Activated CD4-positive, CD25-positive, alpha-beta regulatory T cell treated with anti-CD3 and anti-CD28 coated beads, Interleukin-2, amount 50 U/mL, for 72 hours (primary cell): ENCODE results near the gene ZBTB7C.

Experiments
- DNase-seq: peaks from one replicate; pipeline ENCODE4 v3.0.0; 2021

Gene ZBTB7C

GRCh38 chr18:48106976-48107781 is 302.0 kb downstream of the ZBTB7C start:
- no peak for DNase-seq

DNA sequence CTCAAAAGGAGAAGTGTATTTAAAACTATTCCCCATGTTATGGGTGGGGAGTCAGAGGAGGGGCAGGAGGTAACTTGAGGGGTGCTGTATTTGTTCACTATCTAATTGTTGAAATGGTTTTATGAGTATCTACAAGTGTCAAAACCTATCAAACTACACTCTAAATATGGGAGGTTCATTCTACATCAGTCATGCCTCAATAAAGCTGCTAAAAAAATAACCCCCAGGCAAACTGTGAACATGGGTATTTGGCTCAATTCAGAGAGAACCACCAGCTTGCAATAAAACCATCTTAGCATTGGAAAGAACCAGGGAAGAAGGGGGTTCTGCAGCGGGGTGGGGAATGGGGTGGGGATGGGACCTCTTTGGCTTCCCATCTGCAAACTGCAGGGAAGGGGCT is 302.7 kb downstream of the ZBTB7C start:
- DNase-seq, result no peak

DNA sequence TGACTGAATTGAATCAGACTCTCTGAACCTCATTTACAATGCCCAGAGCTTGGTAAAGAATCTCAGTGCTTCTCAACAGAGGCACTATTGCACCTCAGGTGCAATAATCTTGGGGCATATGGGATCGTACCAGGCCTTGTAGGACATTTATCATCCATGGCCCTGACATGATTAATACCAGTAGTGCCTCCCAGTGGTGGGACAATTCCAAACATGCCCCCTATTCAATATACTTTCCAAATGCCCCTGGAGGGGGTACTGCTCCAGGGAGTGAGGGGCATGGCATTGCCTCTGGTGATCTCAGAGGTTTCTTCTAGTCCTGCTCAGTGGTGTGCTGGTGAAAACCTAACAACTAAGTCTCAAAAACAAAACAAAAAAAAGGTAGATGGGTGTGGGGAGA is 303.9 kb downstream of the ZBTB7C start:
- DNase-seq, result no peak

DNA sequence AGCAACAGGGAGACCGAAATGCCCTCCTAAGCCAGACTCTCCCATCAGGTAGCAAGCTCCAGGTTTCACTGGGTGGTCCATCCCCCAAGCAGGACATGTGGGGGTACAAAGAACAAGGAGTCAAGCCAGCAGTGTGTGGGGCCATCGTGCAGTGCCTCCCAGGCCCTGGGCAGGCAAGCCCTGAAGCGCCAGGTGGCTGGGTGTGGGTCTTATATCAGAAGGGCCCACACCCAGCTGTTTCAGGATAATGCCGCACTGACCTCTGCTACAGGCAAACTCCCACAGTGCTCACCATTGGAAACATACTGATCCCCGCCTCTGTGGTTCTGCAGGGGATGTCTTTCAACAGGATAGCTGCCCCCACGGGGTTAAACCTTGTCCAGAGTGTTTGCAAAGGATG is 304.5 kb downstream of the ZBTB7C start:
- no peak for DNase-seq

- no peak for DNase-seq
Observed at GRCh38 chr18:48100651-48101165, 308.5 kb downstream of the ZBTB7C start.

GRCh38 chr18:48100165-48100575 is 309.0 kb downstream of the ZBTB7C start:
- no peak for DNase-seq

DNA sequence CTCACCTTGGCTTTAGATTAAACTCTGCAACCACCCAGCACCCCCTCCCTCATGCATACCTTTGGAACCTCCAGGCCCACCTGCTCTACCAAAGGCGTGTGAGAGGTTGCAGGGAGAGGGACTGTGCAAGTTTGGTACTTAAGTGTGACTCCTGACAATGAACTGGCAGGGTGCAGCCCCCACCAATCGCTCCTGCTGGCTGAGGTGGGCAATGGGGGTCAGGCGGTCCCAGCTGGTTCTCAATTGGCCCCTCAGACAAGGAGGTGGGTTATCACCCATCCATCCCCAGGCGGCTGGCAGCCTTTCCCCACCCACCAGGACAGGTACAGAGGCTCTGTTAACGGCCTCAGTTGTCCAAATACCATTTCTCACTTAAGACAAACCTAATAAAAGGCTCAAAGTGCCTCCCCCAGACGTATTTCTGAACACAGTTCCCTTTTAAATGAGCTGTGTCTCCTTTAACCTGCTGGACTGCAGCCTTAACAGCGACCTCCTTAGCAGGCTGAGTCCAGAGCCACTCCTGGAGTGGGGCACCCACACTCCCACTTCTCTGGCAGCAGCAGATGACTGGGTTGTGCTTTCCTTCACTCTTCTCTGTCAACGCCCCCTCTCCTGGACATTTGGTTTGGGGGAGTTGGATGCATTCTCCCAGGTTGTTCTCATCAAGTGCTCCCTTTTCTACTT is 309.6 kb downstream of the ZBTB7C start:
- DNase-seq, result no peak

DNA sequence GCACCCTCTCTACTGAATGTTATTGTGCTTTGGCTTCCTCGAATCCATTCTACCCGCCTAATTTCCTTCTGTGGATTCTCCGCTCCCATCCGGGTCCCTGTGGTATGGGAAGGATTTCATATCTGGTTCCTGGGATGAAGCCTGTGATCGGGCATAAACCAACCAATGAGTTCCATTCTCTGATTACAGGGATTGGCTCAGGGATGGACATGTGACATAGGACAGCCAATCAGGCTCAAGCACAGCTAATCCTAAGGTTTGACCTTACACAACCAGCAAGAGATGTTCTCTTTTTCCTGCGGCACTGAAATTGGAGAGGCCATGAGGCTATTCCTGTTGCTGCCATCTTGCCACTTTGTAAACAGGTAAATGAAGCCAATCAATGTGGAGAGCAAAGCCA is 310.6 kb downstream of the ZBTB7C start:
- DNase-seq, result no peak

GRCh38 chr18:48098007-48098406 is 311.2 kb downstream of the ZBTB7C start:
- no peak for DNase-seq

GRCh38 chr18:48095726-48096125 is 313.5 kb downstream of the ZBTB7C start:
- DNase-seq, result no peak

- DNase-seq, result no peak
Observed at GRCh38 chr18:48093104-48093503, 316.1 kb downstream of the ZBTB7C start.

DNA sequence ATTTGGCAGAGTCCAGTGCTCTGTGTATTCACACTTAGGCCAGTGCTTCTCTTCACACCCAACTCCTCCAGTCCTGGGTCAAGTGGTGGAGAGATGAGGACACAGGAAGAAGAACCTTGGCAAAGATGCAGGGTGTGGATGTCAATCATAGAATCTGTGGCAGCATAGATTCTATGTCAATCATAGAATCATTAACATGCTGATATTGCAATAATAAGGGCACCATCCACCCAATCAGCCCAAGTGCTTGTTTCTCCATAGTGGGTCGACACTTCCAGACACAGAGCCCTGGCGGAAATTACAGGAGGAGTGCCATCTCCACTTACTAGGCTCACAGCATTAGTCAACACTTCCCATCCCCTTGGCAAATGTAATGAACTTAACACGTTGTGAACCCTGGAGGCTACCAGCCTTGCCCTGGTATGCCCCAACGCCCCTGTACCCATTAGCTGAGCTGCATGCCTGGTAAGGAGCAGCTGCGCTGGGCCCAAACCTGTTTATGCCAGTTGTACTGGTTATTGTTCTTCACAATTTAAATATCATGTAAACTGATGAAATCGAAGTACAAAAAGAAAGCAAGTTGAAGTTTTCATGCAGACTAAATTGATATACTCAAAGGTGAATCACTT is 317.2 kb downstream of the ZBTB7C start:
- DNase-seq, result no peak

DNA sequence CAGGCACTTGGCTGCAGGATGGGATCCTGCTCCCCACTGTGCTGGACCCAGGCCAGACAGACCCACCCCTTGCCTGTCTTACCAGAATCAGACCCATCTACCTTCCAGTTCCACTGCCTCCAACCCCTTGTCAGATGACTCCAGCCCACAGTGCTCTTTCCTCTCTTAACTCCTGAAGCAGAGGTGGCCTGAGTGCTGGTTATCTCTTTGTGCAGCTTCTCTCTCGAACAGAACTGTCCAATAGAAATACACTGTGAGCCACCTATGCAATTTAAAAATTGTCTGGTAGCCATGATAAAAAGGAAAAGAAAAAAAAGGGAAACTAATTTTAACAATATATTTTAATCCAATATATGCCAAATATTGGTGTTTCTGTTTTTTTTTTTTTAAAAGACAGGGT is 318.5 kb downstream of the ZBTB7C start:
- DNase-seq, result no peak

DNA sequence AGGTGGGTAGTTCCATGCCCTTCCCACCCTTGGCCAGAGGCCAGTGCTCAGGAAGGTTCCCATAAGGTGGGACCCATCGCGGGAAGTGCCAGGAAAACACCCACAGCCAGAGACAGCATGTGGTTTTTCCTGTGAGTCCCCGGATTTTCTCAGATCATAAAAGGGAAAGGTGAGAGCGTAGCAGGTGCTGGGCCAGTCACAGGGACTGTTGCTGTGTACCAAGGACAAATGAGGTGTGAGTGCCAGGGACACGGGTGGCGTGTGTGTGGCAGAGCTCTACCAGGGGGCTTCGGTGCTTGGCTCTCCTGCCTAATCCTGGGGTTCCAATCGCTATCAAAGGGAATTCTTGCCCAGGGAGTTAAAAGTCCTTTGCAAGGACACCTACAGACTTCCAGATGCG is 319.2 kb downstream of the ZBTB7C start:
- no peak for DNase-seq

DNA sequence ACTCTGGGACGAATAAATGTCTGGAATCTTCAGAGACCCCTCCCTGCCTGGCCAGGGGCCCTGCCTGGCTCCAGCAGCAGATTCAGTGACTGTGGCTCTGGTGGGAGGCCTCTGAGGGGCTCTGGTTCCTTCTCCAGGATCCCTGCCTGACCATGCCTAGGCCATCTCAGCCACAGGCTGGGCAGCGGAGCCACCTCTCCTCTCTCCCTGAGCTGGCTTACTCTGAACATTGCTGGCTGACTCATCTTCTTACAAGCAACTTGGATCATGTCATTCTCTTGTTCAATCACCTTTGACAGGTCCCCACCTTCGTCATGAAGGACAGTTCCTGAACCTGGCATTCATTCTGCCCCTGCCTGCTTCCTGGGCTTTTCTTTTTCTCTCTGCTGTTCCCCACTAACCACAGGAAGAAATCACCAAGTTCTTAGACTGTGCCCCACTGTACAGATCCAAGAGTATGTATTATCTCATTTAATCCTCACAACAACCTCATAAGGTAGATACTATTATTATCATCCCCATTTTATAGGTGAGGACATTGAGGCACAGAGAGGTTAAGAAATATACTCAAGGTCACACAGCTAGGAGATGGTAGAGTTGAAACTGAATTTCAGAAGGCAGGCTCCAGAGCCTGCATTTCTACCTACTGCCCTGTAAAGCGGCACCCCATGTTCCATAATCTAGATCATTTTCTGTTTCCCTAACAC is 323.2 kb downstream of the ZBTB7C start:
- no peak for DNase-seq

- no peak for DNase-seq
Observed at GRCh38 chr18:48084858-48085257, 324.3 kb downstream of the ZBTB7C start.

DNA sequence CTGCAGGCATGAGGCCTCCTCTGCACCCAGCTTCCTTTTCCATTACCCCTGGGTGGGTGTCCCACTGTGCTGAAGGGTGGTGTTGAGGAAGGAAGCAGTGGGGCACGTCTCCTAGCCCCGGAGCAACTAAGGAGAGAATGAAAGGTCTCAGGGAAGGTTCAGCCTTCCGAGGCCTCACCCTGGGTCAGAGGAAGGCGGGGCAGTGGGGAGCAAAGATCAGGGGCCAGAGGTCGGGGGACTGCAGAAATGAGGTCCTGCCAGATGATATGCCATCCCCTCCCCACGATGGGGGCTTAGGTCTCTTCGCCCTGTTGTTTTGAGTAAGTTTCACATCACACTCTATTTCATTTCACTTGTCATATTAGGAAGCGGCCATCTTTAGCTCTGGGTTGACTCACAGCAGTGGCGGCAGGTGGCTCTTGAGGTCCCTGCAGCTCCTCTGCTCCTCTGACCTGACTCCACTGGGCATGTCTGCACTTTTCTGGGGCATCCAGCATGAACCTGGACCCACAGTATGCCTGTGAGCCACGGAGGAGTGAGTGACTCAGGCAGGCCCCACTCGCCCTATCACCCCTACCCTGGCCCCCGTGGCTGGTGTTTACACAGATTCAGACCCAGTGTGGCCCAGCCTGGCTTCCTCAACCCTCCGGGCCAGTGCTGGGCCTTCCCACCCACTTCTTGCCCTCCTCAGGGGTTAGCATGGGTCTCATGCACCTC is 325.0 kb downstream of the ZBTB7C start:
- no peak for DNase-seq

DNA sequence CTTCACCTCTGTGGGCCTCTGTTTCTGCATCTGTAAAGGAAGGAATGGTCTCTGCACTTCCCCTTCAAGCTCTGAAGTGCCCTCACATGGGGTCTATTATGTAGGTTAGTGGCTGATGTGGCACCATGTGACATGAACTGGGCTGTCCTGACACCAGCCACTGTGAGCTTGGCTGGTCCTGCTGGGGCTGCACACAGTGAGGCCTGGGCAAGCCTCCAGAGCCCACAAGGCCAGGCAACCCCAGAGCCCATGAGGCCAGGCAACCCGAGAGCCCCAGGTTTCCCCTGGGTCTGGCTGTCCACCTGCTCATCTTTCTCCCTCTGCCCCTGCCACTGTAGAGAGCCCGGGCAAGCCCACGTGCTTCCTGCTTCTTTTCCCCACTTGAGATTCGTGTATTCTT is 328.6 kb downstream of the ZBTB7C start:
- no peak for DNase-seq

DNA sequence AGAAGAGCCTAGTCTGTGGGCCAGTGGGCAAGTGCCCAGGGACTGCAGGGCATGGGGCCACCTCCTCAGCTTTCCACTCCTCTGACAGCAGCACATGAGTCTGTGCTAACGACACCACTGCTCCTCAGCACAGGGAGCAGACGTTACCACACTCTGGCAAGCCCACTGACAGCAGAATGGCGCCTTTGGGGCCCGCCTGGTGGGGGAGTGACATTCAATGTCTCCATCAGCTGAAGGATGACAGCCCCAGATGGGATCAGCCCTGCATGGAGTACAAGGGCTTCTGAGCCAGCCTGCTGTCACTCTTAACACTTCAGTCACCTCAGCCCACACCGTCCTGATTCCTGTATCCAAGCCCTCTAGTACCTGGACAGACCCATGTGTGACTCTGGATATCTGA is 329.3 kb downstream of the ZBTB7C start:
- DNase-seq, result no peak

DNA sequence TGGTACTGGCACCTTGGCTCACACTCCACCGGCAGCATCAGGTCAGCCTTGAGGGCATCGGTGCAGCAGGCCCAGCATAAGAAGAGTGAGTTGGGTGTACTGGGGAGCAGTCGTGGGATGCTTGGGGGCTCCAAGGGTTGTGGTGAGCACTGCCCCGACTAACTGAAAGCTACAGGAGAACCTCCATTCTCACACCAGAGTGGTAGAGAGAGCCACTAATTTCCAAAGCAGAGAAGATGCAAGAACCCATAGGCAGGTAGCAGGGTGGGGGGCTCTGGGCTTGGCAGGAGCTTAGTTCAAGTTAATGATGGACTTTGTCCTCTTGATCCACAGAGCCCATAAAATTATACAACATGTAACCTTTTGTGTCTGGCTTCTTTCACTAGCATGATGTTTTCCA is 330.7 kb downstream of the ZBTB7C start:
- DNase-seq, result no peak

- DNase-seq, result no peak
Observed at GRCh38 chr18:48077291-48077690, 331.9 kb downstream of the ZBTB7C start.

DNA sequence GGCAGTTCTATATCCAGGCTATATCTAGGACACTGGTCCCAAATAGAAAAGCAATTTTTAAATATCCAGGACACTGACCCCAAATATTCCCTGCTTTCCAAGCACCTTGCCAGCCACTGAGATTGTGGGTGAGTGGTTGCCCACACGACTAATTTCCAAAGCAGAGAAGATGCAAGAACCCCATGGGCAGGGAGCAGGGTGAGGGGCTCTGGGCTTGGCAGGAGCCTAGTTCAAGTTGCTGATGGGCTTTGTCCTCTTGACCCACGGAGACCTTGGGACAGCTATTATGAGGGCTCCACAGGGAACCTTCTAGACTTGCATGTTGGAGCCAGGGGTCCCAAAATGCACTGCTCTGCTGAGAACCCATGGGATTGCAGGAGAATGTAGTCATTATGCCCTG is 332.7 kb downstream of the ZBTB7C start:
- DNase-seq, result no peak

DNA sequence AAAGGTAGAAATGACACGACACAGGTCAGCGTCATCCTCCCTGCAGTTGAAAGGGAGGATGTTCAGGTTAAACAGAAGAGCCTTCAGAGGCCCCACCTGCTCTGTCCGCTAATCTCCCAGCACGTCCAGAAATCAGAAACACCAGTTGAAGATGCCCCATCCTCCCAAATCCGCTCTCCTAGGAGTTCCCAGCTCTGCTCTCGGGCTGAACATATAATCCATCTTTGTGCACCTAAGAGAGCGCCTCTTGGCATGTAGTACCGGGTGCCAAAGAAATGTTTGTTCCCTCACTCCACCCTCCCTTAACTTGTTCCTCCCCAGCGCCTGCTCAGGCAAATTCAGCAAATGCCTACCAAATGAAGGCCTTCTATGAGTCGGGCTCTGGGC is 333.5 kb downstream of the ZBTB7C start:
- DNase-seq, result no peak
